Measurements from ENCODE around the gene SF3B6. TPM values are rescaled to one million over a fixed set of nuclear protein-coding genes. Genes with fewer than 3 reads are reported as not detected.

The SF3B6 gene
- total and polyA plus RNA-seq, 2 experiments from 2014 or later: 140 to 565 TPM

DNA sequence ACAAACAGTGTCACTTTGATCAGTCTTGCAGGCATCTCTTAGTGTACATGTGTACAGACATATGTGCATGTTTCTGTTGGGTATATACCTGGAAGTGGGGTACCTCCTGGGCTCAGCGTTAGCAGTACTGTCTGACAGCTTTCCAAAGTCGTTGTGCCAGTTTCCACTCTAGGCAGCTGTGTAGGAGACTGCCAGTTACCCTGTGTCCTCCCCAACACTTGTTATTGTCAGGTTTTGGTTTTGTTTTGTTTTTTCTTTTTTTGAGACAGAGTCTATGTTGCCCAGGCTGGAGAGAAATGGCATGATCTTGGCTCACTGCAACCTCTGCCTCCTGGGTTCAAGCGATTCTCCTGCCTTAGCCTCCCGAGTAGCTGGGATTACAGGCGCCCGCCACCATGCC lies 20.4 kb downstream of the SF3B6 start:
- Histone ChIP-seq H2AFZ (no peak overlapping the region), H3K36me3 (ENCODE audit: insufficient read depth) (no peaks in the 10 kb centered on the region; the same call in 1 of the 2 replicates), H3K27ac (ENCODE audit: low read depth) (no peak overlapping the region), H3K4me2 (no peak overlapping the region), H4K20me1 (replicated peaks; ENCODE audit: insufficient read depth) (no peaks in the 10 kb centered on the region; the same call in 1 of the 2 replicates), H3K27me3 (ENCODE audit: insufficient read depth) (no peaks in the 10 kb centered on the region), H3K4me1 (ENCODE audit: insufficient read depth) (peaks cover 3% of the 10 kb centered on the region), H3K9me2 (ENCODE audit: insufficient read depth) (no peaks in the 10 kb centered on the region), H3K4me3 (no peak overlapping the region), H3K79me2 (replicated peaks; ENCODE audit: insufficient read depth) (0 out of 2 replicates have a peak, but pooled peaks cover 12% of the 10 kb centered on the region), H3F3A (replicated peaks; ENCODE audit: low read depth) (peaks cover under 1% of the 10 kb centered on the region; the same call in 1 of the 2 replicates)
- Mint-ChIP-seq H3K4me3 (no peak overlapping the region), H3K27ac (no peak overlapping the region), H3K4me1 (no peaks in the 10 kb centered on the region), H3K36me3 (ENCODE audit: low read depth) (peaks cover 6% of the 10 kb centered on the region), H3K27me3 (ENCODE audit: insufficient read depth, low read depth, poor library complexity) (peaks cover 2% of the 10 kb centered on the region), H3K9me3 (no peaks in the 10 kb centered on the region)
- TF ChIP-seq, protein P1, sequence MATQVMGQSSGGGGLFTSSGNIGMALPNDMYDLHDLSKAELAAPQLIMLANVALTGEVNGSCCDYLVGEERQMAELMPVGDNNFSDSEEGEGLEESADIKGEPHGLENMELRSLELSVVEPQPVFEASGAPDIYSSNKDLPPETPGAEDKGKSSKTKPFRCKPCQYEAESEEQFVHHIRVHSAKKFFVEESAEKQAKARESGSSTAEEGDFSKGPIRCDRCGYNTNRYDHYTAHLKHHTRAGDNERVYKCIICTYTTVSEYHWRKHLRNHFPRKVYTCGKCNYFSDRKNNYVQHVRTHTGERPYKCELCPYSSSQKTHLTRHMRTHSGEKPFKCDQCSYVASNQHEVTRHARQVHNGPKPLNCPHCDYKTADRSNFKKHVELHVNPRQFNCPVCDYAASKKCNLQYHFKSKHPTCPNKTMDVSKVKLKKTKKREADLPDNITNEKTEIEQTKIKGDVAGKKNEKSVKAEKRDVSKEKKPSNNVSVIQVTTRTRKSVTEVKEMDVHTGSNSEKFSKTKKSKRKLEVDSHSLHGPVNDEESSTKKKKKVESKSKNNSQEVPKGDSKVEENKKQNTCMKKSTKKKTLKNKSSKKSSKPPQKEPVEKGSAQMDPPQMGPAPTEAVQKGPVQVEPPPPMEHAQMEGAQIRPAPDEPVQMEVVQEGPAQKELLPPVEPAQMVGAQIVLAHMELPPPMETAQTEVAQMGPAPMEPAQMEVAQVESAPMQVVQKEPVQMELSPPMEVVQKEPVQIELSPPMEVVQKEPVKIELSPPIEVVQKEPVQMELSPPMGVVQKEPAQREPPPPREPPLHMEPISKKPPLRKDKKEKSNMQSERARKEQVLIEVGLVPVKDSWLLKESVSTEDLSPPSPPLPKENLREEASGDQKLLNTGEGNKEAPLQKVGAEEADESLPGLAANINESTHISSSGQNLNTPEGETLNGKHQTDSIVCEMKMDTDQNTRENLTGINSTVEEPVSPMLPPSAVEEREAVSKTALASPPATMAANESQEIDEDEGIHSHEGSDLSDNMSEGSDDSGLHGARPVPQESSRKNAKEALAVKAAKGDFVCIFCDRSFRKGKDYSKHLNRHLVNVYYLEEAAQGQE (IDR thresholded peaks at IDR 0.05; ENCODE audit: unreplicated experiment): no peak
- TF ChIP-seq ZNF331 (CRISPR knock-in tag; IDR thresholded peaks at IDR 0.05; ENCODE audit: low read depth) (no peak), EZH2phosphoT487 (IDR thresholded peaks at IDR 0.05; ENCODE audit: unreplicated experiment) (no peak), JUNB (IDR thresholded peaks at IDR 0.05; ENCODE audit: unreplicated experiment) (no peak), CREB1 (CRISPR knock-in tag; IDR thresholded peaks at IDR 0.05; ENCODE audit: low read depth) (no peak), ZNF114 (CRISPR knock-in tag; IDR thresholded peaks at IDR 0.05) (no peak), STAT1 (IDR thresholded peaks at IDR 0.05; ENCODE audit: unreplicated experiment) (no peak), NANOG (IDR thresholded peaks at IDR 0.05; ENCODE audit: borderline replicate concordance) (no peak), POLR2AphosphoS5 (IDR thresholded peaks at IDR 0.05; ENCODE audit: low read depth) (no peak), EZH2 (IDR thresholded peaks at IDR 0.05; ENCODE audit: low read depth, unreplicated experiment) (no peak)
- TF ChIP-seq, protein P2, sequence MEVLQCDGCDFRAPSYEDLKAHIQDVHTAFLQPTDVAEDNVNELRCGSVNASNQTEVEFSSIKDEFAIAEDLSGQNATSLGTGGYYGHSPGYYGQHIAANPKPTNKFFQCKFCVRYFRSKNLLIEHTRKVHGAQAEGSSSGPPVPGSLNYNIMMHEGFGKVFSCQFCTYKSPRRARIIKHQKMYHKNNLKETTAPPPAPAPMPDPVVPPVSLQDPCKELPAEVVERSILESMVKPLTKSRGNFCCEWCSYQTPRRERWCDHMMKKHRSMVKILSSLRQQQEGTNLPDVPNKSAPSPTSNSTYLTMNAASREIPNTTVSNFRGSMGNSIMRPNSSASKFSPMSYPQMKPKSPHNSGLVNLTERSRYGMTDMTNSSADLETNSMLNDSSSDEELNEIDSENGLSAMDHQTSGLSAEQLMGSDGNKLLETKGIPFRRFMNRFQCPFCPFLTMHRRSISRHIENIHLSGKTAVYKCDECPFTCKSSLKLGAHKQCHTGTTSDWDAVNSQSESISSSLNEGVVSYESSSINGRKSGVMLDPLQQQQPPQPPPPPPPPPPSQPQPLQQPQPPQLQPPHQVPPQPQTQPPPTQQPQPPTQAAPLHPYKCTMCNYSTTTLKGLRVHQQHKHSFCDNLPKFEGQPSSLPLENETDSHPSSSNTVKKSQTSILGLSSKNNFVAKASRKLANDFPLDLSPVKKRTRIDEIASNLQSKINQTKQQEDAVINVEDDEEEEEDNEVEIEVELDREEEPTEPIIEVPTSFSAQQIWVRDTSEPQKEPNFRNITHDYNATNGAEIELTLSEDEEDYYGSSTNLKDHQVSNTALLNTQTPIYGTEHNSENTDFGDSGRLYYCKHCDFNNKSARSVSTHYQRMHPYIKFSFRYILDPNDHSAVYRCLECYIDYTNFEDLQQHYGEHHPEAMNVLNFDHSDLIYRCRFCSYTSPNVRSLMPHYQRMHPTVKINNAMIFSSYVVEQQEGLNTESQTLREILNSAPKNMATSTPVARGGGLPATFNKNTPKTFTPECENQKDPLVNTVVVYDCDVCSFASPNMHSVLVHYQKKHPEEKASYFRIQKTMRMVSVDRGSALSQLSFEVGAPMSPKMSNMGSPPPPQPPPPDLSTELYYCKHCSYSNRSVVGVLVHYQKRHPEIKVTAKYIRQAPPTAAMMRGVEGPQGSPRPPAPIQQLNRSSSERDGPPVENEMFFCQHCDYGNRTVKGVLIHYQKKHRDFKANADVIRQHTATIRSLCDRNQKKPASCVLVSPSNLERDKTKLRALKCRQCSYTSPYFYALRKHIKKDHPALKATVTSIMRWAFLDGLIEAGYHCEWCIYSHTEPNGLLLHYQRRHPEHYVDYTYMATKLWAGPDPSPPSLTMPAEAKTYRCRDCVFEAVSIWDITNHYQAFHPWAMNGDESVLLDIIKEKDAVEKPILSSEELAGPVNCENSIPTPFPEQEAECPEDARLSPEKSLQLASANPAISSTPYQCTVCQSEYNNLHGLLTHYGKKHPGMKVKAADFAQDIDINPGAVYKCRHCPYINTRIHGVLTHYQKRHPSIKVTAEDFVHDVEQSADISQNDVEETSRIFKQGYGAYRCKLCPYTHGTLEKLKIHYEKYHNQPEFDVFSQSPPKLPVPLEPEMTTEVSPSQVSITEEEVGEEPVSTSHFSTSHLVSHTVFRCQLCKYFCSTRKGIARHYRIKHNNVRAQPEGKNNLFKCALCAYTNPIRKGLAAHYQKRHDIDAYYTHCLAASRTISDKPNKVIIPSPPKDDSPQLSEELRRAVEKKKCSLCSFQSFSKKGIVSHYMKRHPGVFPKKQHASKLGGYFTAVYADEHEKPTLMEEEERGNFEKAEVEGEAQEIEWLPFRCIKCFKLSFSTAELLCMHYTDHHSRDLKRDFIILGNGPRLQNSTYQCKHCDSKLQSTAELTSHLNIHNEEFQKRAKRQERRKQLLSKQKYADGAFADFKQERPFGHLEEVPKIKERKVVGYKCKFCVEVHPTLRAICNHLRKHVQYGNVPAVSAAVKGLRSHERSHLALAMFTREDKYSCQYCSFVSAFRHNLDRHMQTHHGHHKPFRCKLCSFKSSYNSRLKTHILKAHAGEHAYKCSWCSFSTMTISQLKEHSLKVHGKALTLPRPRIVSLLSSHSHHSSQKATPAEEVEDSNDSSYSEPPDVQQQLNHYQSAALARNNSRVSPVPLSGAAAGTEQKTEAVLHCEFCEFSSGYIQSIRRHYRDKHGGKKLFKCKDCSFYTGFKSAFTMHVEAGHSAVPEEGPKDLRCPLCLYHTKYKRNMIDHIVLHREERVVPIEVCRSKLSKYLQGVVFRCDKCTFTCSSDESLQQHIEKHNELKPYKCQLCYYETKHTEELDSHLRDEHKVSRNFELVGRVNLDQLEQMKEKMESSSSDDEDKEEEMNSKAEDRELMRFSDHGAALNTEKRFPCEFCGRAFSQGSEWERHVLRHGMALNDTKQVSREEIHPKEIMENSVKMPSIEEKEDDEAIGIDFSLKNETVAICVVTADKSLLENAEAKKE (CRISPR knock-in tag; IDR thresholded peaks at IDR 0.05): no peak
- TF ChIP-seq, protein P3, sequence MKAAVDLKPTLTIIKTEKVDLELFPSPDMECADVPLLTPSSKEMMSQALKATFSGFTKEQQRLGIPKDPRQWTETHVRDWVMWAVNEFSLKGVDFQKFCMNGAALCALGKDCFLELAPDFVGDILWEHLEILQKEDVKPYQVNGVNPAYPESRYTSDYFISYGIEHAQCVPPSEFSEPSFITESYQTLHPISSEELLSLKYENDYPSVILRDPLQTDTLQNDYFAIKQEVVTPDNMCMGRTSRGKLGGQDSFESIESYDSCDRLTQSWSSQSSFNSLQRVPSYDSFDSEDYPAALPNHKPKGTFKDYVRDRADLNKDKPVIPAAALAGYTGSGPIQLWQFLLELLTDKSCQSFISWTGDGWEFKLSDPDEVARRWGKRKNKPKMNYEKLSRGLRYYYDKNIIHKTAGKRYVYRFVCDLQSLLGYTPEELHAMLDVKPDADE (IDR thresholded peaks at IDR 0.05): no peak
- TF ChIP-seq, protein P4, sequence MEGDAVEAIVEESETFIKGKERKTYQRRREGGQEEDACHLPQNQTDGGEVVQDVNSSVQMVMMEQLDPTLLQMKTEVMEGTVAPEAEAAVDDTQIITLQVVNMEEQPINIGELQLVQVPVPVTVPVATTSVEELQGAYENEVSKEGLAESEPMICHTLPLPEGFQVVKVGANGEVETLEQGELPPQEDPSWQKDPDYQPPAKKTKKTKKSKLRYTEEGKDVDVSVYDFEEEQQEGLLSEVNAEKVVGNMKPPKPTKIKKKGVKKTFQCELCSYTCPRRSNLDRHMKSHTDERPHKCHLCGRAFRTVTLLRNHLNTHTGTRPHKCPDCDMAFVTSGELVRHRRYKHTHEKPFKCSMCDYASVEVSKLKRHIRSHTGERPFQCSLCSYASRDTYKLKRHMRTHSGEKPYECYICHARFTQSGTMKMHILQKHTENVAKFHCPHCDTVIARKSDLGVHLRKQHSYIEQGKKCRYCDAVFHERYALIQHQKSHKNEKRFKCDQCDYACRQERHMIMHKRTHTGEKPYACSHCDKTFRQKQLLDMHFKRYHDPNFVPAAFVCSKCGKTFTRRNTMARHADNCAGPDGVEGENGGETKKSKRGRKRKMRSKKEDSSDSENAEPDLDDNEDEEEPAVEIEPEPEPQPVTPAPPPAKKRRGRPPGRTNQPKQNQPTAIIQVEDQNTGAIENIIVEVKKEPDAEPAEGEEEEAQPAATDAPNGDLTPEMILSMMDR (conservative IDR thresholded peaks at IDR 0.05; ENCODE audit: low read depth in 2 of 2): no peak
- DNase-seq (ENCODE audit: low spot score): no peak
- no peak for ATAC-seq
